ENCODE measurements around the gene TIGIT. TPM values are rescaled to one million over a fixed set of nuclear protein-coding genes. Genes with fewer than 3 reads are reported as not detected.

The TIGIT gene
- polyA plus RNA-seq (2013, experiment 1 of 2): 0.07 TPM
- not detected for polyA plus RNA-seq (2013, experiment 2 of 2)

- no peaks in the 10 kb centered on the region for H3K36me3 ChIP-seq (ENCODE audit: control insufficient read depth in 1 of 2, insufficient read depth in 2 of 2, low read depth in 1 of 2, low read length in 2 of 2)
- no peak for DNase-seq
- no peaks in the 10 kb centered on the region for H3K9me3 ChIP-seq (ENCODE audit: control insufficient read depth, low read length)
- H3K18ac ChIP-seq (ENCODE audit: low read depth in 1 of 2, low read length in 2 of 2): no peak within 1 kb of the TSS
- H3K23ac ChIP-seq (ENCODE audit: low read length in 2 of 2): no peak within 1 kb of the TSS
- no peak within 1 kb of the TSS for H2BK5ac ChIP-seq (ENCODE audit: low read depth, low read length, poor library complexity, severe bottlenecking)
- no peak within 1 kb of the TSS for H4K91ac ChIP-seq (ENCODE audit: low read length)
- H2BK12ac ChIP-seq (ENCODE audit: low read length in 2 of 2): no peak within 1 kb of the TSS
- no peak within 1 kb of the TSS for H3K9ac ChIP-seq (ENCODE audit: low read length)
- H3K4me3 ChIP-seq (ENCODE audit: insufficient read depth in 1 of 2, low read depth in 1 of 2, low read length in 2 of 2): no peak within 1 kb of the TSS
- H3K4ac ChIP-seq (ENCODE audit: low read depth in 1 of 2, low read length in 2 of 2): no peak within 1 kb of the TSS
- no peak within 1 kb of the TSS for H4K8ac ChIP-seq (ENCODE audit: low read length)
- no peak within 1 kb of the TSS for H3K4me2 ChIP-seq (ENCODE audit: low read length, poor library complexity, severe bottlenecking)
- H2AFZ ChIP-seq (ENCODE audit: low read depth, low read length): no peak within 1 kb of the TSS
- WGBS: 85% methylated on average over 7 of the region's 7 CpGs
- H3K14ac ChIP-seq (ENCODE audit: low read length in 2 of 2): no peak within 1 kb of the TSS
- H3K79me1 ChIP-seq (replicated peaks; ENCODE audit: low read length, poor library complexity, severe bottlenecking): no peaks in the 10 kb centered on the region
- H2BK120ac ChIP-seq (ENCODE audit: low read depth, low read length): no peak within 1 kb of the TSS
- H3K4me1 ChIP-seq (ENCODE audit: control insufficient read depth, insufficient read depth, low read depth, low read length): peaks cover 7% of the 10 kb centered on the region
- no peak within 1 kb of the TSS for H3K27ac ChIP-seq (ENCODE audit: low read length, poor library complexity, severe bottlenecking)
- no peak within 1 kb of the TSS for H2BK15ac ChIP-seq (ENCODE audit: low read depth, poor library complexity, severe bottlenecking)
- H2AK5ac ChIP-seq (ENCODE audit: low read length, severe bottlenecking): no peak within 1 kb of the TSS
- no peaks in the 10 kb centered on the region for H3K27me3 ChIP-seq (ENCODE audit: control insufficient read depth in 1 of 2, insufficient read depth in 1 of 2, low read length in 2 of 2)
Observed at GRCh38 chr3:114293838-114294535, at the start of gene TIGIT. TSS of gene TIGIT (plus strand) at chr3:114294028. CDS start at chr3:114294062, 34 bp downstream.

- Histone ChIP-seq H2AFZ (ENCODE audit: low read depth, low read length) (no peak overlapping the region), H3K4me1 (ENCODE audit: control insufficient read depth, insufficient read depth, low read depth, low read length) (no peaks in the 10 kb centered on the region)
Observed at GRCh38 chr3:114252954-114253353, 40.9 kb upstream of the TIGIT start.

DNA sequence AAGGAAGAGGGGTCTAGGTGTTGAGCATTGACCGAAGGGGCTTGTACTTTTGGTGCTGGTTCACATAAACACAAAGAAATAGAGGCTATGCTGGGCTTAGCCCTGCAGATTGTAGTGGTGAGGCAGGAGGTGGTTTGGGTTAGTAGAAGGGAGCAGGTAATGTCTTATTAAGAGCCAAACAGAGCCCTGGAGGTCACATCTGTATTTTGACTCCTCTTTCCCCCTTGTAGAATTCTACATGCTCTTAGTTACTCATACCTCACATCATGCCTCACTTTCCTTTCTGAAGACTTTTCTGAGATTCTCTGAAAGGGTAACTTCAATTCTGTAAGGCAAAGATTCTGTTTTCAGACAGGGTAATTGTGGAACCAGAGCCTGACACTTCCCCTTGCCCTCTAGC lies 40.3 kb upstream of the TIGIT start:
- no peak overlapping the region for H3K4me2 ChIP-seq (ENCODE audit: low read length, poor library complexity, severe bottlenecking)
- H3K9ac ChIP-seq (ENCODE audit: low read length): no peak overlapping the region
- no peak overlapping the region for H3K4me3 ChIP-seq (ENCODE audit: insufficient read depth in 1 of 2, low read depth in 1 of 2, low read length in 2 of 2)
- no peaks in the 10 kb centered on the region for H3K36me3 ChIP-seq (ENCODE audit: control insufficient read depth in 1 of 2, insufficient read depth in 2 of 2, low read depth in 1 of 2, low read length in 2 of 2)
- no peaks in the 10 kb centered on the region for H3K79me1 ChIP-seq (replicated peaks; ENCODE audit: low read length, poor library complexity, severe bottlenecking)
- H3K27ac ChIP-seq (ENCODE audit: low read length, poor library complexity, severe bottlenecking): no peak overlapping the region
- H3K23ac ChIP-seq (ENCODE audit: low read length in 2 of 2): no peak overlapping the region
- peaks cover 0 to 4% of the 10 kb centered on the region in 2 experiments for H3K27me3 ChIP-seq (ENCODE audit: control insufficient read depth in 1 of 2, insufficient read depth in 1 of 2, low read length in 2 of 2)
- DNase-seq: no peak
- whole genome bisulfite sequencing: 89% methylated on average over 1 of the region's 1 CpG
- H2BK12ac ChIP-seq (ENCODE audit: low read length in 2 of 2): no peak overlapping the region
- H4K8ac ChIP-seq (ENCODE audit: low read length): no peak overlapping the region
- no peak overlapping the region for H2BK5ac ChIP-seq (ENCODE audit: low read depth, low read length, poor library complexity, severe bottlenecking)
- H2BK15ac ChIP-seq (ENCODE audit: low read depth, poor library complexity, severe bottlenecking): no peak overlapping the region
- H3K18ac ChIP-seq (ENCODE audit: low read depth in 1 of 2, low read length in 2 of 2): no peak overlapping the region
- H3K4ac ChIP-seq (ENCODE audit: low read depth in 1 of 2, low read length in 2 of 2): no peak overlapping the region
- H3K14ac ChIP-seq (ENCODE audit: low read length in 2 of 2): no peak overlapping the region
- H2BK120ac ChIP-seq (ENCODE audit: low read depth, low read length): no peak overlapping the region
- no peaks in the 10 kb centered on the region for H3K4me1 ChIP-seq (ENCODE audit: control insufficient read depth, insufficient read depth, low read depth, low read length)
- H2AK5ac ChIP-seq (ENCODE audit: low read length, severe bottlenecking): no peak overlapping the region
- H2AFZ ChIP-seq (ENCODE audit: low read depth, low read length): no peak overlapping the region
- no peak overlapping the region for H4K91ac ChIP-seq (ENCODE audit: low read length)
- peaks cover 2% of the 10 kb centered on the region for H3K9me3 ChIP-seq (ENCODE audit: control insufficient read depth, low read length)

More at GRCh38 chr3:114252954-114253353, 40.9 kb upstream of the TIGIT start:
- no peak overlapping the region for H3K23ac ChIP-seq (ENCODE audit: low read length in 2 of 2)
- H2BK12ac ChIP-seq (ENCODE audit: low read length in 2 of 2): no peak overlapping the region
- H2BK15ac ChIP-seq (ENCODE audit: low read depth, poor library complexity, severe bottlenecking): no peak overlapping the region
- no peaks in the 10 kb centered on the region for H3K36me3 ChIP-seq (ENCODE audit: control insufficient read depth in 1 of 2, insufficient read depth in 2 of 2, low read depth in 1 of 2, low read length in 2 of 2)
- peaks cover 0 to 4% of the 10 kb centered on the region in 2 experiments for H3K27me3 ChIP-seq (ENCODE audit: control insufficient read depth in 1 of 2, insufficient read depth in 1 of 2, low read length in 2 of 2)
- no peak overlapping the region for H3K14ac ChIP-seq (ENCODE audit: low read length in 2 of 2)
- 71% methylated on average over 1 of the region's 1 CpG for WGBS
- H3K27ac ChIP-seq (ENCODE audit: low read length, poor library complexity, severe bottlenecking): no peak overlapping the region
- no peak overlapping the region for H3K4me3 ChIP-seq (ENCODE audit: insufficient read depth in 1 of 2, low read depth in 1 of 2, low read length in 2 of 2)
- no peak overlapping the region for H3K18ac ChIP-seq (ENCODE audit: low read depth in 1 of 2, low read length in 2 of 2)
- no peak overlapping the region for H3K4ac ChIP-seq (ENCODE audit: low read depth in 1 of 2, low read length in 2 of 2)
- no peak overlapping the region for H4K8ac ChIP-seq (ENCODE audit: low read length)
- no peak overlapping the region for H2AK5ac ChIP-seq (ENCODE audit: low read length, severe bottlenecking)
- no peak for DNase-seq
- no peaks in the 10 kb centered on the region for H3K9me3 ChIP-seq (ENCODE audit: control insufficient read depth, low read length)
- no peak overlapping the region for H3K4me2 ChIP-seq (ENCODE audit: low read length, poor library complexity, severe bottlenecking)
- H4K91ac ChIP-seq (ENCODE audit: low read length): no peak overlapping the region
- H2BK120ac ChIP-seq (ENCODE audit: low read depth, low read length): no peak overlapping the region
- no peak overlapping the region for H2BK5ac ChIP-seq (ENCODE audit: low read depth, low read length, poor library complexity, severe bottlenecking)
- H3K9ac ChIP-seq (ENCODE audit: low read length): no peak overlapping the region
- no peaks in the 10 kb centered on the region for H3K79me1 ChIP-seq (replicated peaks; ENCODE audit: low read length, poor library complexity, severe bottlenecking)

DNA sequence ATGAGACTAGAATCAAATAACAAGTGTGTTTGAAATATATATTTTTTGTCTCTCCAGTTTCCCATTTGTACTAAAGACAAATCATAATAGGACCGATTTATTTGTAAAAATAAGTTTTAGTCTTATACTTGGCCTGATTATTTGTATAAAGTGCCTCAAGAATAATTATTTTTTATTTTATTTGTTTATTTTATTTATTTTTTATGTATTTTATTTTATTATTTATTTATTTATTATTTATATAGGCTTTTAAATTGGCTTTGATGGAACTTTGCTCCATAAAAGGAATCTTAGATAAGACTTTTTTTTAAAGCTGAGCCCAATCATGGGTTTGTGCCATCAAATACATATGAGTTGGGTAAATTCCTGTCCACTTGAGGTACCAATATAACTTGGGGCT lies 34.3 kb upstream of the TIGIT start:
- no peak for DNase-seq
- Histone ChIP-seq H3K4me1 (ENCODE audit: control insufficient read depth, insufficient read depth, low read depth, low read length) (no peaks in the 10 kb centered on the region), H2BK120ac (ENCODE audit: low read depth, low read length) (no peak overlapping the region), H3K4me2 (ENCODE audit: low read length, poor library complexity, severe bottlenecking) (no peak overlapping the region), H4K91ac (ENCODE audit: low read length) (no peak overlapping the region), H3K4me3 (ENCODE audit: insufficient read depth in 1 of 2, low read depth in 1 of 2, low read length in 2 of 2) (no peak overlapping the region), H3K79me1 (replicated peaks; ENCODE audit: low read length, poor library complexity, severe bottlenecking) (no peaks in the 10 kb centered on the region), H4K8ac (ENCODE audit: low read length) (no peak overlapping the region), H2BK5ac (ENCODE audit: low read depth, low read length, poor library complexity, severe bottlenecking) (no peak overlapping the region), H2BK15ac (ENCODE audit: low read depth, poor library complexity, severe bottlenecking) (no peak overlapping the region), H3K27ac (ENCODE audit: low read length, poor library complexity, severe bottlenecking) (no peak overlapping the region), H3K18ac (ENCODE audit: low read depth in 1 of 2, low read length in 2 of 2) (no peak overlapping the region), H3K23ac (ENCODE audit: low read length in 2 of 2) (no peak overlapping the region), H3K4ac (ENCODE audit: low read depth in 1 of 2, low read length in 2 of 2) (no peak overlapping the region), H3K9me3 (ENCODE audit: control insufficient read depth, low read length) (peaks cover 6% of the 10 kb centered on the region), H3K9ac (ENCODE audit: low read length) (no peak overlapping the region), H2BK12ac (ENCODE audit: low read length in 2 of 2) (no peak overlapping the region), H3K27me3 (ENCODE audit: control insufficient read depth in 1 of 2, insufficient read depth in 1 of 2, low read length in 2 of 2) (no peaks in the 10 kb centered on the region), H3K14ac (ENCODE audit: low read length in 2 of 2) (no peak overlapping the region), H2AFZ (ENCODE audit: low read depth, low read length) (no peak overlapping the region), H3K36me3 (ENCODE audit: control insufficient read depth in 1 of 2, insufficient read depth in 2 of 2, low read depth in 1 of 2, low read length in 2 of 2) (no peaks in the 10 kb centered on the region), H2AK5ac (ENCODE audit: low read length, severe bottlenecking) (no peak overlapping the region)
- no CpG with 5 or more reads among the region's 1 CpG for WGBS
